ENCODE data around the gene DIMT1. TPM values are rescaled to one million over a fixed set of nuclear protein-coding genes. Genes with fewer than 3 reads are reported as not detected.

DIMT1 gene
- total RNA-seq, 1 donor from 2014 or later: 51.4 TPM

GRCh38 chr5:62369039-62369438 is 34.7 kb downstream of the DIMT1 start:
- DNase-seq: no peak

- no peak for DNase-seq
Observed at GRCh38 chr5:62362701-62363100, 41.0 kb downstream of the DIMT1 start.

DNA sequence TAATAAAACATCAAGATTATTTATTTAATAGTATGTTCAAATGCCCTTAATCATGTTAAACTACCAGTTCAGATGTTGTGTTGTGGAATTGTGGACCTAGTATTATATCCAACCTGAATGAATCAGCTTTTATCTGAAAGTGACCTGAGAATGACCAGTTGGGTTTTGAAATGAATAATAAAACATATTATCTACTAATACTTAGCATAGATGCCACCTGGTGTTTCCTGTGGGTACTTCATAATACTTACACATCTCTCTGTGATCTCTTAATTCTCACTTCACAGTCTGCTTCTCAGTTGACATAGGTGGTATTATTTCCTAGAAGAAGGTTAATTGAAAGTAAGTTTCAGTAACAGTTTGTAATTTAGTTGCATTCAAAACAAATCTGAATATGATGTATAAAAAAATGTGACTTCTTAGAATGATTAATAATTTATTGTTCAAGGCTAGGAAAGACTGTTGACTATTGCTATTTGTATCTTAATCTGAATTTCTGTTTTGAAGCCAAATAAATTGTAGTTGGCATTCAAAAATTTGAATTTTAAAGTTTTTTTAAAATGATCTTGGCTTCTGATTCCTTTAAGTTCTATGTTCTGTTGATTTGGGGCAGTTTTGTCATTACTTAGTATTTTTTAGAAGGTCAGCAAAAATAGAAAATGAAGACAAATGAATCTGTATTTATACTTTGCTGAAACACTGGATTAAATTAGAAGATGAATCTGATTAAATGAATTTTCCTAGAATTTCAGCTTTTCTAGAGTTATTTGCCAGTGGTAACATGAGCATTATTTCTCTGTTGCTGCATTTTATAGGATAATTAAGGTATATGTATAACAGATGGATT is 49.5 kb downstream of the DIMT1 start:
- DNase-seq: peak; percentile 78

DNA sequence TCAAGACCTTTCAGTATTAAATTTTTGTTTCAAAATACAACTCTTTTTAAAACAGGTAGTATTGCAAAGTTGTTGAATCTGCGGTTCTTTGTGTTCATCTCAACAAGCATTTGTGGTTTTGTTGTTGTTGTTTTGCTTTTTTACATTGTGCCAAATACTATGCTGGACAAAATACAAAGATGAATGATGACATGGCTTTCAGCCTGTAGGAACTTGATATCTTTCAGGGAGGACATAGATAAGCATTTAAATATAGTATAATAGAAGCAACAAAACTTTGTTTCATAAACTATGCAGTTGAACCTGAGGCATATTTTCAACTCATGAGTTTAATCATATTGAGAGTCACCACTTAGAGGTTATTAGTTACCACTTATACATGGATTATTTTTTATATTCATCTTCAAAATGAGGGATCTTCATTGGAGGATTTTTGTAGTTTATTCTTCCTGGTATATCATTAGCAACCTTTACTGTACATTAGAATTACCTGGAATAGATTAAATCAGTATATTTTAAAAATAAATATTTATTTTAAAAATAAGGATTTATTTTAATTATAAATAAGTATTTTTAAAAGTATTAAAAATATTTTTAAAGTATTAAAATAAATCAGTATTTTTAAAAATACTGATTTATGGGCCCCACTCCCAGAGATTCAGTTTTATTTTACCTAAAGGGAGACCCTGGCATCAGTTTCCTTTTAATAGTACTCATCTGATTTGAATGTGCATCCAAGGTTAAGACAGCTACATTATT is 54.8 kb downstream of the DIMT1 start:
- no peak for DNase-seq

- DNase-seq: no peak
Observed at GRCh38 chr5:62347928-62348327, 55.8 kb downstream of the DIMT1 start.

- no peak for DNase-seq
Observed at GRCh38 chr5:62346748-62347147, 57.0 kb downstream of the DIMT1 start.

DNA sequence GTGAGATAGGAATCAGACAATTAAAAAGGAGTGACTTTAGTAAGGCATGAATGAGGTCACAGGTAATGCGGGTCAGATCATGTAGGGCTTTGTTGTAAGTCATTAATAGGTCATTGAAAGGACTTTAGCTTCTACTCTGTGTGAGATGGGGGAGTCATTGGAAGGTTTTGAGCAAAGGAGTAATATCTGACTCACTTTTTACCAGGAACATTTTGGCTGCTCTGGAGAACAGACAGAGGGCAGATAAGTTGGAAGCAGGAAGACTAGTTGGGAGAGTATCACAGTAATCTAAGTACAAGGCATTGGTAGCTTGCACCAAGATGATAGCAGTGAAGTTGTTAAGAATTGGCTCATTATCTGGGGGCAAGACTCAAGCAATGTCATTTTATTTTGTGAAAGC is 60.3 kb downstream of the DIMT1 start:
- DNase-seq: no peak

DNA sequence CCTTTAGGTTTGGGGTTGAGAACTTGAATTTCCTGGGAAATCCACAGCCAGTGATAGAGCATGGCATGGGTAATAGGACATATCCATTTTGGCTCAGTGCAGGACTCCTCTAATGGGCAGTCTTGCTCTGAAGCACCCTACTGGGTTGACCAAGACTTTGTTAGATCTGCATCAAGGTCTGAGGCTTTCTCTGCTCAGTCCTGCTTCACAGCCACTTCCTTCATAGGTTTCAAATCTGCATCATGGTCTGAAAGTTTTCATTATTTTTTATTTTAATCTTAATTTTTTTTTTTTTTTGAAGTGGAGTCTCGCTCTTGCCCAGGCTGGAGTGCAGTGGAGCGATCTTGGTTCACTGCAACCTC is 61.2 kb downstream of the DIMT1 start:
- DNase-seq: no peak

- no peak for DNase-seq
Observed at GRCh38 chr5:62341783-62342475, 61.8 kb downstream of the DIMT1 start.

DNA sequence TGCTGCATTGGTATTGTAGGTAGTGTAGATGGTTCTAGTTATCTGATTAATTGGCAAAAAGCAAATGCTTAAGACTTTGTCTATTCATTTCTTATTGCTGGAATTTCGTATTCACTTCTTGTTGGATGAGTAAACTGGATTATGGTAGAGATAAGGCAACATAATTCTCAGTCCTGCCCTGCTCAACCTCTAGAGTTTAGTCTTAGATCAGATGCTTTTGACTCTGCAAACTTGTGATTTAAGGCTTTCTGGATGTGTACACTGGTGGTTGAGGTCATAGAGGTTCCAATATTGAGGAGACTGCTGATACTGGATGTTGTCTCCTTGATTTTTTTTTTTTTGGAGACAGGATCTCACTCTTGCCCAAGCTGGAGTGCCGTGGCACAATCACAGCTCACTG is 62.7 kb downstream of the DIMT1 start:
- DNase-seq: no peak

DNA sequence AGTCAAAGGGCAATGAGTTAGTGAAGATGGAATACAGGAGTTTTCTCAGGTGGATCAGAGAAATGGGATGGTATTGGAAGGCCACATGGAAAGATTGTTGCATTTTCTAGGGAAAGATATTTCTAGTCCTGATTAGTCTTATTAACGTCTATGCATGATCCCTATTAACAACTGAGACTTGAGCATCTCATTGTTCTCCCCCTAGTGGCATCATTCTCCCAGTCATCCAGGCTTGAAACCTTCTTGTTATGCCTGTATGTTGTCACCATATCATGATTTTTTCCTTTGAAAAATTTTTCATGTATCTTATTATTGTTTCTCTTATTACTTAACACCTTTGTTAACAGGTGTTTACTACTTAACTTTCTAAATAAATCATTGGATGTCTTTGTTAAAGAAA is 63.3 kb downstream of the DIMT1 start:
- DNase-seq: peak; percentile 71

Other genes with a start within 250 kb of the DIMT1 start
- gene KIF2A, start 97.7 kb downstream of the DIMT1 start, total RNA-seq: 105 and 158 TPM in 2 replicates
- 131 and 188 TPM in 2 replicates for gene IPO11, start 8.9 kb upstream of the DIMT1 start, total RNA-seq
- 48.4 and 60.8 TPM in 2 replicates for gene LRRC70, start 174.9 kb upstream of the DIMT1 start, total RNA-seq